Measurements from ENCODE around the gene RSAD1. TPM values are rescaled to one million over a fixed set of nuclear protein-coding genes. Genes with fewer than 3 reads are reported as not detected.
A peak's percentile ranks its signal among the peaks of the same experiment; 100 is the strongest.
"Not testable (repeated sequence)": the region's sequence is repeated elsewhere in the genome, so short reads cannot be mapped to it uniquely, and the experiment has no call there.

RSAD1 gene
- polyA plus RNA-seq, 2 donors: 11.9 to 16.9 TPM

GRCh38 chr17:50471009-50471905, 7.4 kb upstream of the RSAD1 start:
- Histone ChIP-seq H3K4me1 (ENCODE audit: control insufficient read depth in 2 of 2, insufficient read depth in 2 of 2, low read length in 1 of 2) (peaks cover 8 to 18% of the 10 kb centered on the region in 2 donors), H3K36me3 (ENCODE audit: control insufficient read depth in 2 of 2, insufficient read depth in 2 of 2, low read length in 1 of 2) (no peaks in the 10 kb centered on the region), H3K4me3 (ENCODE audit: low read depth in 1 of 2, low read length in 2 of 2) (no peak overlapping the region), H3K27ac (ENCODE audit: low read depth in 2 of 2, low read length in 1 of 2) (no peak overlapping the region), H3K27me3 (ENCODE audit: control insufficient read depth in 1 of 2, insufficient read depth in 2 of 2, low read length in 2 of 2) (no peaks in the 10 kb centered on the region), H3K9me3 (ENCODE audit: control insufficient read depth in 2 of 2, insufficient read depth in 1 of 2, low read depth in 1 of 2, low read length in 1 of 2) (no peaks in the 10 kb centered on the region)
- WGBS, 2 donors: 76 to 79% methylated on average over 22 of the region's 22 CpGs

DNA sequence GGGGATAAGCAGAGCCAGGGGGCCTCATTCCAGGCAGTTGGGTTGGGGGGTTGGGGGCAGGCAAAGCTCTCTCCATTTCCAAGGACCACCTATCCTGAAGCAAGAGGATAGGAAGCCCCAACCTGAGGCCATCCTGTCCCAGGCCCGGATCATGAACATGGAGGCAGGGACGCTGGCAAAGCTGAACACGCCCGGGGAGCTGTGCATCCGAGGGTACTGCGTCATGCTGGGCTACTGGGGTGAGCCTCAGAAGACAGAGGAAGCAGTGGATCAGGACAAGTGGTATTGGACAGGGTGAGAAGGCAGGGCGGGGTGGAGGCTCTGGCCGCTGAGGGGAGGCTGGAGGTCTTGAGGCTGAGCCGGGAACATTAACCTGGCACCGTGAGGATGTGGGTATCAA, 6.4 kb upstream of the RSAD1 start:
- no peaks in the 10 kb centered on the region for H3K36me3 ChIP-seq (ENCODE audit: control insufficient read depth in 2 of 2, insufficient read depth in 2 of 2, low read length in 1 of 2)
- no peaks in the 10 kb centered on the region for H3K27me3 ChIP-seq (ENCODE audit: control insufficient read depth in 1 of 2, insufficient read depth in 2 of 2, low read length in 2 of 2)
- no peak overlapping the region for H3K4me3 ChIP-seq (ENCODE audit: low read depth in 1 of 2, low read length in 2 of 2)
- H3K4me1 ChIP-seq (ENCODE audit: control insufficient read depth in 2 of 2, insufficient read depth in 2 of 2, low read length in 1 of 2): peaks cover 8 to 14% of the 10 kb centered on the region in 2 donors
- no peak overlapping the region for H3K27ac ChIP-seq (ENCODE audit: low read depth in 2 of 2, low read length in 1 of 2)
- 93 to 96% methylated on average over 10 of the region's 10 CpGs for WGBS, 2 donors
- H3K9me3 ChIP-seq (ENCODE audit: control insufficient read depth in 2 of 2, insufficient read depth in 1 of 2, low read depth in 1 of 2, low read length in 1 of 2): no peaks in the 10 kb centered on the region

- H3K36me3 ChIP-seq (ENCODE audit: control insufficient read depth in 2 of 2, insufficient read depth in 2 of 2, low read length in 1 of 2); H3K4me3 ChIP-seq (ENCODE audit: low read depth in 1 of 2, low read length in 2 of 2); H3K27ac ChIP-seq (ENCODE audit: low read depth in 2 of 2, low read length in 1 of 2); H3K27me3 ChIP-seq (ENCODE audit: control insufficient read depth in 1 of 2, insufficient read depth in 2 of 2, low read length in 2 of 2); H3K9me3 ChIP-seq (ENCODE audit: control insufficient read depth in 2 of 2, insufficient read depth in 1 of 2, low read depth in 1 of 2, low read length in 1 of 2): not testable (repeated sequence)
- 89 to 91% methylated on average over 13 of the region's 13 CpGs for WGBS, 2 donors
- H3K4me1 ChIP-seq (ENCODE audit: control insufficient read depth in 2 of 2, insufficient read depth in 2 of 2, low read length in 1 of 2): peaks cover 8 to 13% of the 10 kb centered on the region in 2 donors
These were observed 5.9 kb upstream of the RSAD1 start for GRCh38 chr17:50472761-50473161.

GRCh38 chr17:50473901-50474300, 4.8 kb upstream of the RSAD1 start:
- no peaks in the 10 kb centered on the region for H3K9me3 ChIP-seq (ENCODE audit: control insufficient read depth in 2 of 2, insufficient read depth in 1 of 2, low read depth in 1 of 2, low read length in 1 of 2)
- no peaks in the 10 kb centered on the region for H3K27me3 ChIP-seq (ENCODE audit: control insufficient read depth in 1 of 2, insufficient read depth in 2 of 2, low read length in 2 of 2)
- no peak overlapping the region for H3K27ac ChIP-seq (ENCODE audit: low read depth in 2 of 2, low read length in 1 of 2)
- peaks cover under 1 to 2% of the 10 kb centered on the region in 2 donors for H3K4me1 ChIP-seq (ENCODE audit: control insufficient read depth in 2 of 2, insufficient read depth in 2 of 2, low read length in 1 of 2)
- 85 to 89% methylated on average over 11 of the region's 11 CpGs for WGBS, 2 donors
- no peaks in the 10 kb centered on the region for H3K36me3 ChIP-seq (ENCODE audit: control insufficient read depth in 2 of 2, insufficient read depth in 2 of 2, low read length in 1 of 2)
- H3K4me3 ChIP-seq (ENCODE audit: low read depth in 1 of 2, low read length in 2 of 2): no peak overlapping the region

- Histone ChIP-seq H3K4me1 (ENCODE audit: control insufficient read depth in 2 of 2, insufficient read depth in 2 of 2, low read length in 1 of 2) (peaks cover under 1 to 3% of the 10 kb centered on the region in 2 donors), H3K36me3 (ENCODE audit: control insufficient read depth in 2 of 2, insufficient read depth in 2 of 2, low read length in 1 of 2) (no peaks in the 10 kb centered on the region), H3K27me3 (ENCODE audit: control insufficient read depth in 1 of 2, insufficient read depth in 2 of 2, low read length in 2 of 2) (no peaks in the 10 kb centered on the region), H3K27ac (ENCODE audit: low read depth in 2 of 2, low read length in 1 of 2) (no peak overlapping the region), H3K9me3 (ENCODE audit: control insufficient read depth in 2 of 2, insufficient read depth in 1 of 2, low read depth in 1 of 2, low read length in 1 of 2) (no peaks in the 10 kb centered on the region), H3K4me3 (ENCODE audit: low read depth in 1 of 2, low read length in 2 of 2) (no peak overlapping the region)
- WGBS, 2 donors: 66 to 77% methylated on average over 6 of the region's 6 CpGs
These were observed 4.1 kb upstream of the RSAD1 start for GRCh38 chr17:50474523-50474922.

- Histone ChIP-seq H3K9me3 (ENCODE audit: control insufficient read depth in 2 of 2, insufficient read depth in 1 of 2, low read depth in 1 of 2, low read length in 1 of 2) (no peaks in the 10 kb centered on the region), H3K4me3 (ENCODE audit: low read depth in 1 of 2, low read length in 2 of 2) (no peak overlapping the region), H3K4me1 (ENCODE audit: control insufficient read depth in 2 of 2, insufficient read depth in 2 of 2, low read length in 1 of 2) (peaks cover 6 to 7% of the 10 kb centered on the region in 2 donors), H3K36me3 (ENCODE audit: control insufficient read depth in 2 of 2, insufficient read depth in 2 of 2, low read length in 1 of 2) (no peaks in the 10 kb centered on the region), H3K27ac (ENCODE audit: low read depth in 2 of 2, low read length in 1 of 2) (no peak overlapping the region), H3K27me3 (ENCODE audit: control insufficient read depth in 1 of 2, insufficient read depth in 2 of 2, low read length in 2 of 2) (no peaks in the 10 kb centered on the region)
- WGBS, 2 donors: 86% methylated on average over 4 of the region's 4 CpGs
These were observed 3.3 kb upstream of the RSAD1 start for GRCh38 chr17:50475362-50475761.

GRCh38 chr17:50475775-50476544, 2.7 kb upstream of the RSAD1 start:
- H3K27me3 ChIP-seq (ENCODE audit: control insufficient read depth in 1 of 2, insufficient read depth in 2 of 2, low read length in 2 of 2); H3K4me3 ChIP-seq (ENCODE audit: low read depth in 1 of 2, low read length in 2 of 2); H3K4me1 ChIP-seq (ENCODE audit: control insufficient read depth in 2 of 2, insufficient read depth in 2 of 2, low read length in 1 of 2); H3K27ac ChIP-seq (ENCODE audit: low read depth in 2 of 2, low read length in 1 of 2); H3K36me3 ChIP-seq (ENCODE audit: control insufficient read depth in 2 of 2, insufficient read depth in 2 of 2, low read length in 1 of 2); H3K9me3 ChIP-seq (ENCODE audit: control insufficient read depth in 2 of 2, insufficient read depth in 1 of 2, low read depth in 1 of 2, low read length in 1 of 2): not testable (repeated sequence)
- 35 to 44% methylated on average over 18 to 31 of the region's 33 CpGs for WGBS, 2 donors

GRCh38 chr17:50476545-50477315, 1.9 kb upstream of the RSAD1 start:
- 68 to 73% methylated on average over 18 of the region's 18 CpGs for WGBS, 2 donors
- no peak overlapping the region for H3K27ac ChIP-seq (ENCODE audit: low read depth in 2 of 2, low read length in 1 of 2)

GRCh38 chr17:50477976-50478375, 684 bp upstream of the RSAD1 start:
- 72 to 73% methylated on average over 6 to 7 of the region's 7 CpGs for WGBS, 2 donors
- Histone ChIP-seq H3K27ac (ENCODE audit: low read depth in 2 of 2, low read length in 1 of 2) (peak overlapping the region; percentile 83 to 89), H3K4me1 (ENCODE audit: control insufficient read depth in 2 of 2, insufficient read depth in 2 of 2, low read length in 1 of 2) (peaks cover 6 to 11% of the 10 kb centered on the region in 2 donors), H3K4me3 (ENCODE audit: low read depth in 1 of 2, low read length in 2 of 2) (no peak overlapping the region), H3K9me3 (ENCODE audit: control insufficient read depth in 2 of 2, insufficient read depth in 1 of 2, low read depth in 1 of 2, low read length in 1 of 2) (no peaks in the 10 kb centered on the region), H3K27me3 (ENCODE audit: control insufficient read depth in 1 of 2, insufficient read depth in 2 of 2, low read length in 2 of 2) (no peaks in the 10 kb centered on the region), H3K36me3 (ENCODE audit: control insufficient read depth in 2 of 2, insufficient read depth in 2 of 2, low read length in 1 of 2) (peaks cover 0 to 4% of the 10 kb centered on the region in 2 donors)

More at GRCh38 chr17:50476545-50477315, 1.9 kb upstream of the RSAD1 start:
- no peaks in the 10 kb centered on the region for H3K9me3 ChIP-seq (ENCODE audit: control insufficient read depth in 2 of 2, insufficient read depth in 1 of 2, low read depth in 1 of 2, low read length in 1 of 2)
- no peak overlapping the region for H3K4me3 ChIP-seq (ENCODE audit: low read depth in 1 of 2, low read length in 2 of 2)
- H3K27me3 ChIP-seq (ENCODE audit: control insufficient read depth in 1 of 2, insufficient read depth in 2 of 2, low read length in 2 of 2): no peaks in the 10 kb centered on the region
- H3K4me1 ChIP-seq (ENCODE audit: control insufficient read depth in 2 of 2, insufficient read depth in 2 of 2, low read length in 1 of 2): peaks cover 6 to 7% of the 10 kb centered on the region in 2 donors
- H3K36me3 ChIP-seq (ENCODE audit: control insufficient read depth in 2 of 2, insufficient read depth in 2 of 2, low read length in 1 of 2): no peaks in the 10 kb centered on the region
